GM12873 (cell line): ENCODE data around the gene KRT77.

Source experiments
- CTCF ChIP-seq: IDR thresholded peaks from 2 replicates; pipeline ENCODE4 v1.5.1; 2012; ENCODE audit warnings: low read depth, mild to moderate bottlenecking, moderate library complexity, low read length, control low read depth; ENCODE audit not compliant: insufficient read depth; ENCODE audit errors: missing control alignments

KRT77 gene

GRCh38 chr12:52722680-52723079 is 19.4 kb upstream of the KRT77 start:
- no peak for TF ChIP-seq CTCF

GRCh38 chr12:52721838-52722470 is 18.6 kb upstream of the KRT77 start:
- TF ChIP-seq CTCF: no peak

- no peak for TF ChIP-seq CTCF
Observed at GRCh38 chr12:52720365-52720886, 17.1 kb upstream of the KRT77 start.

- no peak for TF ChIP-seq CTCF
Observed at GRCh38 chr12:52716061-52716460, 12.7 kb upstream of the KRT77 start.

- peak; percentile 23 for TF ChIP-seq CTCF
Observed at GRCh38 chr12:52715416-52715815, 12.1 kb upstream of the KRT77 start.

- TF ChIP-seq CTCF: no peak
Observed at GRCh38 chr12:52714887-52715281, 11.6 kb upstream of the KRT77 start.

- TF ChIP-seq CTCF: no peak
Observed at GRCh38 chr12:52713960-52714886, 10.9 kb upstream of the KRT77 start.
